GM12891 (cell line): ENCODE measurements around the gene GDNF.

Experiments used
- DNase-seq: peaks from one replicate; pipeline ENCODE4 v3.0.0; 2011; ENCODE audit warnings: low spot score; ENCODE audit not compliant: insufficient read length
- FAIRE-seq: peaks from 2 replicates; lab custom pipeline; 2011; peaks lifted over from hg19 to GRCh38; lab: Jason Lieb, UNC
- PAX5 ChIP-seq: IDR thresholded peaks from 2 replicates; pipeline ENCODE4 v1.6.1; 2011; ENCODE audit warnings: low read length, moderate library complexity, mild to moderate bottlenecking; ENCODE audit not compliant: insufficient read depth, severe bottlenecking
- POLR2A ChIP-seq: IDR thresholded peaks from 2 replicates; pipeline ENCODE4 v1.6.1; 2011; ENCODE audit warnings: low read depth, low read length, control low read depth
- POLR2AphosphoS5 ChIP-seq: IDR thresholded peaks from 2 replicates; pipeline ENCODE4 v1.6.1; 2011; ENCODE audit warnings: low read depth, low read length, control low read depth
- POU2F2 ChIP-seq: IDR thresholded peaks from 2 replicates; pipeline ENCODE4 v1.6.1; 2011; ENCODE audit warnings: low read depth, mild to moderate bottlenecking, control low read depth, low read length, moderate library complexity
- SPI1 ChIP-seq: IDR thresholded peaks from 2 replicates; pipeline ENCODE4 v1.6.1; 2011; ENCODE audit warnings: low read depth, low read length, control low read depth
- TAF1 ChIP-seq: IDR thresholded peaks from 2 replicates; pipeline ENCODE4 v1.6.1; 2011; ENCODE audit warnings: low read depth, low read length, control low read depth

Gene GDNF

GRCh38 chr5:37830348-37830747 is 9.5 kb downstream of the GDNF start:
- TF ChIP-seq TAF1 (no peak), POU2F2 (no peak), POLR2A (no peak), POLR2AphosphoS5 (no peak), SPI1 (no peak)
- DNase-seq: no peak
- FAIRE-seq: no peak

- TF ChIP-seq POLR2AphosphoS5 (no peak), POLR2A (no peak), POU2F2 (no peak), PAX5 (no peak), TAF1 (no peak), SPI1 (no peak)
- FAIRE-seq: no peak
- DNase-seq: no peak
These were observed 14.4 kb downstream of the GDNF start for GRCh38 chr5:37825334-37825915.

- DNase-seq: no peak
- FAIRE-seq: no peak
- no peak for TF ChIP-seq PAX5
These were observed 16.2 kb downstream of the GDNF start for GRCh38 chr5:37823433-37824152.

- no peak for TF ChIP-seq TAF1
- DNase-seq (no peak), FAIRE-seq (no peak)
These were observed 23.0 kb downstream of the GDNF start for GRCh38 chr5:37816883-37817282.

GRCh38 chr5:37816331-37816730 is 23.5 kb downstream of the GDNF start:
- TF ChIP-seq PAX5 (no peak), TAF1 (no peak), POU2F2 (no peak), POLR2AphosphoS5 (no peak), SPI1 (no peak), POLR2A (no peak)
- DNase-seq: no peak
- FAIRE-seq: no peak

GRCh38 chr5:37815913-37816312 is 23.9 kb downstream of the GDNF start:
- DNase-seq (no peak), FAIRE-seq (no peak)
- TF ChIP-seq SPI1: no peak
- TF ChIP-seq PAX5: no peak
- no peak for TF ChIP-seq POLR2A
- TF ChIP-seq POU2F2: no peak
- TF ChIP-seq TAF1: no peak
- no peak for TF ChIP-seq POLR2AphosphoS5

GRCh38 chr5:37814699-37815098 is 25.1 kb downstream of the GDNF start:
- TF ChIP-seq PAX5 (no peak), POLR2A (no peak)
- FAIRE-seq: no peak
- no peak for DNase-seq

- no peak for DNase-seq
- TF ChIP-seq POU2F2: no peak
- no peak for TF ChIP-seq PAX5
- no peak for TF ChIP-seq POLR2AphosphoS5
- no peak for TF ChIP-seq POLR2A
- no peak for FAIRE-seq
These were observed 27.5 kb downstream of the GDNF start for GRCh38 chr5:37812365-37812764.

GRCh38 chr5:37811866-37812265 is 28.0 kb downstream of the GDNF start:
- DNase-seq (no peak), FAIRE-seq (no peak)
- TF ChIP-seq TAF1 (no peak), POU2F2 (no peak), POLR2AphosphoS5 (no peak), POLR2A (no peak), SPI1 (no peak), PAX5 (no peak)

- no peak for FAIRE-seq
These were observed 29.5 kb downstream of the GDNF start for GRCh38 chr5:37810311-37810710.

GRCh38 chr5:37808945-37809344 is 30.9 kb downstream of the GDNF start:
- TF ChIP-seq PAX5: no peak
- no peak for TF ChIP-seq POU2F2
- no peak for TF ChIP-seq POLR2AphosphoS5
- no peak for TF ChIP-seq SPI1
- no peak for TF ChIP-seq TAF1
- no peak for TF ChIP-seq POLR2A
- FAIRE-seq (no peak), DNase-seq (no peak)

More at GRCh38 chr5:37810311-37810710, 29.5 kb downstream of the GDNF start:
- DNase-seq: no peak
- no peak for TF ChIP-seq POLR2A
- TF ChIP-seq POLR2AphosphoS5: no peak
- TF ChIP-seq TAF1: no peak
- TF ChIP-seq POU2F2: no peak
- no peak for TF ChIP-seq PAX5
- TF ChIP-seq SPI1: no peak
